CD4-positive, alpha-beta T cell treated with Interleukin-4 for 1 hour (primary cell): ENCODE measurements around the gene CALML3.

Experiments
- DNase-seq, 2 donors: peaks; one replicate each; pipeline ENCODE4 v3.0.0-alpha.2; 2020 to 2022

Gene CALML3

GRCh38 chr10:5508161-5508604 is 16.6 kb upstream of the CALML3 start:
- no peak for DNase-seq

- no peak for DNase-seq
These were observed 16.0 kb upstream of the CALML3 start for GRCh38 chr10:5508786-5509185.

DNA sequence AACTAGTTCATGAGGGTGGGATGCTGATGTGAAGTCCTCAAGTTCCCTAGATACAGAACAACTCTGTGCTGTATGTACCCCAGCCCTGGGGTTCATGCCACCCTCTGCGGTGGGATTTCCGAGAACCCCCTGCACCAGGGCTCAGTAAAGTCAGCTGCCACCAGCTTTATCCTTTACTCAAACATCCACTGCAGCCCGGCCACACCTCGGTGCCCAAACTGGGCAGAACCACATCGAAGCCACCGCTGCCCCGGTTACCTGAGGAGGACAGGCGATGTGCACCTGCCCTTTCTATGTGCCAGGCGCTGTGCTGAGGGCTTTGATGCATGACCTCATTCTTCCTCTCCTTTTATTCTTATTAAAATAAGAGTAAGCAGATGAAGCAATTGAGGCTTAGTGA is 15.5 kb upstream of the CALML3 start:
- DNase-seq: no peak

GRCh38 chr10:5509691-5510090 is 15.1 kb upstream of the CALML3 start:
- no peak for DNase-seq

- no peak for DNase-seq
These were observed 14.3 kb upstream of the CALML3 start for GRCh38 chr10:5510281-5511072.

GRCh38 chr10:5511231-5511884 is 13.4 kb upstream of the CALML3 start:
- no peak for DNase-seq

DNA sequence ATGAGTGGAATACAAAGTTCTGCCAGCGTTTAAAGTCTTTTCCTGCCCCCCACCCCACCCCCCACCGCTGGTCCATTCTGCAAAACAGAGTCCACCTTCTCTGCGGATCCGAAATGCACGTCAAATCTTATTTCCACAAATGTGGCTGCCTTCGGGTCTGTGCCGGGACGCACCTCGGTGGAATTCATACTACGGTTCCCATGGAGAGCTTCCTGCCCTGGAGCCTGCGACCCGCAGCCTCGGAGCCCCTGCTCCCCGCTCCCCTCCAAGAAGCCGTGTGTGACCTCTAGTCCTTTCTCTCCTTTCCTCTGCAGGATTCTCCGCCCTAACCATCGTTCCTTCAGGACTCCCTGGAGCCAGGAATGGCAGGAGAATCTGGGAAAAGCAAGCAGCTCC is 12.9 kb upstream of the CALML3 start:
- no peak for DNase-seq

DNA sequence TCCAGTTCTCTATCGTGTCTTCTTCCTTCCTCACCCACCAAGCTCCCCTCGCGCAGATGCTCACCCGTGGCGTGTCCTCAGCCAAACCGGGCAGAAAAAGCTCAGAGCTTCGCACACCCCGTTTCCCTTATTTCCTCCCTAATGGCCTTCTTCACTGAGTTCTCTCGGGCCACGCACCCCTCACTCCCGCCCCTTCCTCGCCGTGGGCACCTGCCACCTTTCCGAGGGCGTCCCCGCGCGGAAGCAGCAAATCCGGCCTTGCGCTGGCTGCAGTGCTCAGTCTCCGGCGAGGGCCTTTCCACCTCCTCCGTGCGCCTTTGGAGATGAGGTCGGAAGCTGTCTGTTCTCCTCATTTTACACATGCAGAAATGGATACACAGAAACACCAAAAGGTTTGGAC is 12.4 kb upstream of the CALML3 start:
- DNase-seq: no peak

DNA sequence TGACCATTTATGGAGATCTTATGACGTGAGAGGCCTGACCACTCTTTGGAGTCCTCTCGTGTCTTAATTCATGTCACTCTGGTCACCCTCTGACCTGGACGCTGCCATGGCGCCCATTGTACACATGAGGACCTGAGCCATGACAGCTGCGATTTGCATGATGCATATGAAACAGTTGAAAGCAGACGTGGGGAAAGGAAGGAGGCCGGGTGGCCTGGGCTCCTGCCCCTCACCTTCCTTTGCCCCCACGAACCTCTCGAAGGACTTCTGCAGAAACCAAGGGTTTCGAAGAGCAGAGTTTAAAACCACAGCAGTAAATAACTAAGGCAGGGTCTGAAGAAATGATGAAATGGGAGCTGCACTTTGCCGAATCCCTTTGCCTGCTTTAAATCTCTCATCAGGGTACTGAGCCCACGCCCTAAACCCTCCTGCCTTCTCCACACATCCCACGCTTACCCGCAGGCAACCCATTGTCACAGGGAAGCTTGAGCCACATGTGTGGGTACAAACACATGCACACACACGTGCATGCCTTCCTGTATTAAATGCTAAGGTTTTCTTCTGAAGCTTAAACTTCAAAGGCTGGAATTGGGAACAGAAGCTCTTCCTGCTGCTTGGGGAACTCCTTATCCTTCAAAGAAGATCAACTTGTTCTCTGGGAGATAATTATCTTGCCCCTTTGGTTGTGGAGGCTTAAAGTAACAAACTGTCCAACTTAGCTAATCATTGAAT is 11.7 kb upstream of the CALML3 start:
- DNase-seq: no peak

DNA sequence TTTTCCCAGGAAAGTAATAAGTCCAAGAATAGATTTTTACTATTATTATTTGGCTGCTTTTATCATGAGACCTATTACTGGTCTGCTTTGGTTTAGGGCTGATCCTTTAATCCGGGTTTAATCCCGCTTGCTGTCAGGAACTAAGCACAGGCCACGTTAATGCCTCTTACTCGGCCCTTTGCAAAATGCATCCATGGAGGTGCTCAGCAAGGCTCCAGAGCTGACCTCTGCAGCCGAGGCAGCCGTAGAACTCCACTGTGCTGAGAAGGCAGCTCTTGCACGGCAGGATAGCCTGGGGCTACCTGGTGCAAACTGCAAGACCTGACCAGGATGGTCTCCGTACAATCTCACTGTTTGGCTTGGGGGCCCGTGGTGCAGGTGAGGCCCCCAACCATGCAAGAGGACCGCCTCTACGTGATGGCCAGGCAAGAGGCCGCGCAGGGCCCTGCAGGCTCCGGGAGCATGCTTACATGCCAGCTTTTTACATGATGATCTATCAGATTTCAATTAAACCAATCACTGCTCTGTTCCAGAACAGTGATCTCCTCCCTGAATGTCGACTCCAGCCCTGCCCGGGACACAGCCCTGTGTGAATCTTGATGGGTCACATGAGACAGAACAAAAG is 10.4 kb upstream of the CALML3 start:
- DNase-seq: no peak

DNA sequence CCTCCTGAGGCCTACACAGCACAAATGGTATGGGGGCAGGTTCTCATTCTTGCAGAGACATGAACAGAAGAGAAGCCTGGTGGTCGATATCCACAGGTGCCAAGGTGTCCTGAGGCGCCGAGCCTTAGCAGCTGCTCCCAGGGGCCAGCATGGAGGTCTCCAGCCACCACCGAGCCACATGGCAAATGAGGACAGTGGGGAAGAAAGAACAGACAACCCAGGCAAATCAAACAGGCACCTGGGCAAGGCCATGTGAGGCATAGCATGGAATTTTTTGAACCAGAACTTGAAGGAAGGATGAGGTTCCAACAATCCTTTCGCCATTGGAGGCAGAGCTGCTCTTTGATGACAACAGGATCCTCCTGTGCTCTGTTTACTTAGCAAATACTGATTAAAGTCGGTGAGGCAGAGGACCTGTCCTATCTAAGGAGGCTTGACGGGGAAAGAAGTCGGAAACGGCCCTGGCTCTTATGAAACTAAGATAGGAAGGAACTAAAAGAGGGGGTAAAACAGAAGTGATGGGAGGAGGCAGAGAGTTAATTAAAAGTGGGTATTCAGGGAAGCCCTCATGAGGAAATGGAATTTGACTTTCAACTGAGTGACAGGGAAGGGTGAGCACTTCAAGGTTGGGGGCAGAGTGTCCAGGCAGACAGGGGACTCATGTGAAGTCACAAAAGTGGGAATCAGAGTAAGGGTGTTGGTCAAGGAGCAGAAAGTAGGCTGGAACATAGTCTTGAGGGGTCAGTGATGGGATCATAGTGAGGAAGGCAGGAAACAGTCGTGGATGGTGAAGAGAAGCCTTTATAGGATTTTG is 8.6 kb upstream of the CALML3 start:
- DNase-seq: no peak

GRCh38 chr10:5517546-5517945 is 7.2 kb upstream of the CALML3 start:
- no peak for DNase-seq

- DNase-seq: no peak
These were observed 6.6 kb upstream of the CALML3 start for GRCh38 chr10:5518143-5518542.

DNA sequence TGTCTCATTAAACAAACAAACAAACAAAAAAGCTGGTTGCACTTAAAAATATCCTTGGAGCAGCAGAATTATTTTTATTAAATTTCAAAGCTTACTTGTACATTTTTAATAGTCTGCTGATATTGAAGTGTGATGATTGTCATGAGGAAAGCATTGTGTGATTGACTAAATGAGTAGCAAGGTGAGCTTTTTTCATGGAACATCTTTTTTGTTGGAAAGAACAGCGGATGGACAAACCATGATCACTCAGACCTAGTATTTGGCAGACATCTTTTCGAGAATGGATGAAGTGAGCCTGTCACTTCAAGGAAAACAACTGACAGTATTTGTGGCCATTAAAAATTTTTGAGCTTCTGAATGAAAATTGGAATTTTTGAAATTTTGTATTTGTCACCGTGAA is 5.7 kb upstream of the CALML3 start:
- no peak for DNase-seq

DNA sequence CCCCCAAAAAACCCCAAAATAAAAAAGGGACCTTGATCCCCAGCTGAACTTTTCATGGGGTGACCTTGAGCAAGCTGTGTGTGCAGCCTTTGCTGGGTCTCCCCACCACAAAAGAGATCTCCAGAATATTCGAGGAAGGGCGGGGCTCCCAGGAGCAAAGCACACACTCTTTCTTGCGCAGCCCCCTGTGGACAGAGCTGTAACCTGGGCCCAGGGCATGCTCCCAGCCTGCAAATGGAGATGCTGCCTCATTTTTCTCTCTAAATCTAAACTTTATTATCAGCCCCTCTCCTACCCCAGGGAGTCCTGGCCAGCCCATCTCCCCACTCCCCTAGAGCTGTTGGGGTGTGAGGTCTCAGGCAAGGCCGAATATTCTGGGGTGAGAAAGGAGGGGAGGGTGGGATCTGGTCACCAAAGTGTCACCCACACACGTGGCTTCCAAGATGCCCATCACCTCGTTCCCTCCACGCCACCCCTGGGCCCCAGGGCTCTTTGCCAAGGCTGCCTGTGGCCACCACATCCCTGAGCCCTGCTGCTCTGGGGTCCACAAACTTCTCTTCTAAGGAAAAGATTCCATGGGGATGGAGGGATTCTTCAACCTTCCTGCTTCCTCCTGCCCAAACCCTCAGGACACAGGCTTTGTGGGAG is 1.7 kb upstream of the CALML3 start:
- no peak for DNase-seq

DNA sequence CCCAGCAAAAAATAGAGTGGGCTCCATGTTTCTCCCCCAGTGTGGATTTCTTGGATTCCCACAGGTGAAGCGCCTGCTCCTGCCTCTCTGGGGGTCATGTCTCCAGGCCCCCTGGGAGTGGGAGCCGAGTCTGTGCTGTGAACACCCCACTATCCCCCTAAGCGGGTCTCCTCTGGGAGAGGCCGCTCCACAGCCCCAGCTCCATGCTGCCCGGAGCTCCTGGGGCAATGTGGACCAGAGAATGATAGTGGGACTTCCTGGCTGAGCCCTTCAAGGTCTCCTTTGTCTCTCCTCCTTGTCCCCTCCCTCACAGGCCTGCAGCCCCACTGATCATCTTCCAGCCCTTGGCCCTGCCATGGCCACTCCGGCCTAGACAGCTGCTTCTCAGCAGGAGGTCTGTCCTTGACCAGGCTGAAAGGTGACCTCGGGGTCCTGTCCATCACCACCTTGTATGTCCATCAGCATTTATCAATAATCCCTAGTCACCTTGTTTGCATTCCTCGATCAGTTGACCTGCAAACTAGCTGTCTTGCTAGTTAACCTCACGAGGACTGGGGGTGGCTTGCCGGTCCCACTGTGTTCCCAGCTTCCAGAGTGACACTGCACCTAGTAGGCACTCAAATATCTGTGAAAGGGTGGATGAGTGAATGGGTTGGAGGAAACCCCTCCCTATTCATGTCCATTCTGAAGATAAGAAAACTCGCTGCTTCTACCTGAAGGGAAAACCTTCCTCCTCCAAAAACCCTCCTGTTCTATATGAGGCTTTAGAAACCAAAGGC is 776 bp upstream of the CALML3 start:
- no peak for DNase-seq

DNA sequence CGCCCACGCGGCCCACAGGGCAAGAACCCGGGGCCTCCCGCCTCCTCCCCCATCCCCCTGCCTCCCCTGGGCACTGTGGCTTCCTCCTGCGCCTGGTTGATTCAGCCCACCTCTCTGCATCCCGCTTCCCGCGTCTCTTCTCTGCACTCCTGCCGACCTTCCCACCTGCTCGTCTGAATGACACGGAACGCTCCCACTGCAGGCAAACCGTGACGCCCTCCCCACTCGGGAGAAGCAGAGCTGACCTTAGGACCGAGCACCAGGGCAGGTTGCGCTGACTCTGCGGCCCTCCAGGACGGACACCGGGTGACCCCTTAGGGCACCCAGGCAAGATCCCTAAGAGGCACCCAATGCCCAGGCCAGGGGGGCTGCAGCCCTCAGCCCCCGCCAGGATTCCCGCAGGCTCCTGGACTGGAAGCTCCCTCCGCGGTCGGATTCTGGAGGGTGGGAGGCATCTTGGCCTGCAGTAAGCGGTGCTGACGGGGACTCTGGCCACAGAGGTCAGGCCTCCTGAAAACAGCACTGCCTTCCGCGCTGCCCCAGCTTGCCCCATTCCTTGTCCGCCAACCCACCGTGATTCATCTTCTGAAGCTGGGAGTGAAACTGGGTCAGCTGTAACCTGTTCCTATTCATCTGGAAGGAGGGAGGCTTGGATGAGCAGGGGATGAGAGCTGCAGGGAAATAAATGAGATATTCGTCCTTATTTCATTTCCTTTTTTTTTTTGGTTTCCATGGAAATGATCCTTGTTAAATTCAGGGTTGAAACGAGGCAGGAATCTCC is 990 bp downstream of the CALML3 start:
- no peak for DNase-seq

DNA sequence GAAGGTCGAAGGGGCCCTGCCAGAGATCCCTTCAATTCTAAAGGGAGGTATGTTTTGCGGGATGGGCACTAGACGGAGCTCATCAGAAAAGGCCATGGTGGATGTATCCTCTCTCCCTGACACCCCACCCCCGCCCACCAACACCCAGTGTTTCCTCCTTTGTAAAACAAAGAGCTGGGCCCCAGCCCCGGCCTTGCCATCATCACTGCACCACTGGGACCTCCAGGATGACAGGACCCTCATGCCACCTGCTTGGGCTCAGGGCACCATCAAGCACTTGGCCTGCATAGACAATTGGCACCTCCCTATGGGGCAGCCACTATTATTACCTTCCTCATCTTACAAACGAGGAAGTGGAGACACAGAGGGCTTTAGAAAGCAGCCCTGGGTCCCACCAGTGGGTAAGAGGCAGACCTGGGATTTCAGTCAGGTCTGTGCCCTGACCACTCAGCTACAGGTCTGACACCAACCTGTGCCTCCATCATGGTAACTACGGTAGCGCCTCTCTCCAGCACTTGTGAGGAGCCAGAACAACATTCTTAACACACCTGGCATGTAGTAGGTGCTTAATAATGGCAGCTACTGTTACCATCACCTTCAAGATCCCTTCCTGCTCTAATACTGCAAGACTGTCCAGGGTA is 2.0 kb downstream of the CALML3 start:
- DNase-seq: no peak

- no peak for DNase-seq
These were observed 2.8 kb downstream of the CALML3 start for GRCh38 chr10:5527332-5528200.
